Smooth muscle cell (in vitro differentiated cells): Measurements from ENCODE around the gene LAMTOR4. TPM values are rescaled to one million over a fixed set of nuclear protein-coding genes. Genes with fewer than 3 reads are reported as not detected.
"Not testable (repeated sequence)": the region's sequence is repeated elsewhere in the genome, so short reads cannot be mapped to it uniquely, and the experiment has no call there.

ENCODE experiments used
- DNase-seq: peaks from one replicate; lab custom pipeline; 2025; ENCODE audit not compliant: unreplicated experiment; lab: John Stamatoyannopoulos, UW
- H2AFZ ChIP-seq: fragments of 200-600 bp; sonication (generic); 2 replicates; pipeline ENCODE4 v1.6.0; 2016; ENCODE audit warnings: antibody characterized with exemption, low read depth, mild to moderate bottlenecking
- H3F3A ChIP-seq: fragments of 200-600 bp; sonication (generic); 2 replicates; pipeline ENCODE4 v1.6.0; 2017; ENCODE audit warnings: antibody characterized with exemption, low read depth
- H3K27ac ChIP-seq: fragments of 200-600 bp; sonication (generic); 2 replicates; pipeline ENCODE4 v1.5.1; 2016; ENCODE audit warnings: low read depth, mild to moderate bottlenecking
- H3K27me3 ChIP-seq: fragments of 200-600 bp; sonication (generic); 2 replicates; pipeline ENCODE4 v1.6.1; 2016; ENCODE audit warnings: low read depth, mild to moderate bottlenecking
- H3K36me3 ChIP-seq: fragments of 200-600 bp; sonication (generic); 2 replicates; pipeline ENCODE4 v1.5.1; 2016; ENCODE audit warnings: low read depth
- H3K4me1 ChIP-seq: fragments of 200-600 bp; sonication (generic); 2 replicates; pipeline ENCODE4 v1.5.1; 2016; ENCODE audit warnings: low read depth
- H3K4me2 ChIP-seq: fragments of 200-600 bp; sonication (generic); 2 replicates; pipeline ENCODE4 v1.6.0; 2016; ENCODE audit warnings: mild to moderate bottlenecking
- H3K4me3 ChIP-seq: fragments of 200-600 bp; sonication (generic); 2 replicates; pipeline ENCODE4 v1.5.1; 2016; ENCODE audit warnings: mild to moderate bottlenecking
- H3K79me2 ChIP-seq: fragments of 200-600 bp; sonication (generic); 2 replicates; pipeline ENCODE4 v1.6.0; 2016; ENCODE audit warnings: low read depth, mild to moderate bottlenecking
- H3K9ac ChIP-seq: fragments of 200-600 bp; sonication (generic); 2 replicates; pipeline ENCODE4 v1.6.0; 2016; ENCODE audit warnings: low read depth
- H3K9me3 ChIP-seq: fragments of 200-600 bp; sonication (generic); replicated peaks from 2 replicates; pipeline ENCODE4 v1.5.1; 2016; ENCODE audit warnings: low read depth
- H4K20me1 ChIP-seq: fragments of 200-600 bp; sonication (generic); 2 replicates; pipeline ENCODE4 v1.6.0; 2016; ENCODE audit warnings: low read depth
- CTCF ChIP-seq: fragments of 200-600 bp; sonication (generic); IDR thresholded peaks from 2 replicates; pipeline ENCODE4 v1.5.1; 2017; ENCODE audit warnings: borderline replicate concordance, mild to moderate bottlenecking, antibody characterized with exemption; ENCODE audit not compliant: insufficient read depth, poor library complexity, severe bottlenecking
- WGBS: methylation state at CpG from one replicate; pipeline ENCODE4 v1.1.7; 2016; ENCODE audit warnings: low lambda C conversion rate; 5-methylcytosine and 5-hydroxymethylcytosine counted together
- polyA plus RNA-seq: library from polyadenylated mRNA; unstranded; fragments of >200 nt; fragmentation: Nextera tagmentation; extraction: Ambion mirVana; gene quantifications from 2 replicates; pipeline ENCODE4 v1.2.1, GENCODE V29; 2016
- total RNA-seq: library from RNA; depleted of rRNA; stranded (reverse); fragments of >200 nt; gene quantifications from 2 replicates; pipeline ENCODE4 v1.2.3, GENCODE V29; 2014

Gene LAMTOR4
- total and polyA plus RNA-seq, 2 experiments from 2014 or later, result 108 to 203 TPM

- no peak for TF ChIP-seq CTCF
- whole genome bisulfite sequencing, result 70% methylated on average over 2 of the region's 2 CpGs
- no peaks in the 10 kb centered on the region for H3K27me3 ChIP-seq
- no peaks in the 10 kb centered on the region for H3K36me3 ChIP-seq
- no peak overlapping the region for H3K27ac ChIP-seq
- no peaks in the 10 kb centered on the region for H3F3A ChIP-seq
- no peak for DNase-seq
- no peak overlapping the region for H3K9ac ChIP-seq
- H3K4me2 ChIP-seq, result no peak overlapping the region
- no peaks in the 10 kb centered on the region for H3K9me3 ChIP-seq
- no peaks in the 10 kb centered on the region for H3K4me1 ChIP-seq
- no peak overlapping the region for H3K4me3 ChIP-seq
- H2AFZ ChIP-seq, result no peak overlapping the region
- no peaks in the 10 kb centered on the region for H4K20me1 ChIP-seq
- no peaks in the 10 kb centered on the region for H3K79me2 ChIP-seq
These were observed 37.0 kb downstream of the LAMTOR4 start for GRCh38 chr7:100185726-100186125.

GRCh38 chr7:100189061-100189460 is 40.3 kb downstream of the LAMTOR4 start:
- no peak overlapping the region for H3K9ac ChIP-seq

GRCh38 chr7:100190048-100190711 is 41.5 kb downstream of the LAMTOR4 start:
- no peaks in the 10 kb centered on the region for H4K20me1 ChIP-seq
- WGBS, result 70% methylated on average over 4 of the region's 4 CpGs
- no peaks in the 10 kb centered on the region for H3K79me2 ChIP-seq
- H3K36me3 ChIP-seq, result no peaks in the 10 kb centered on the region
- H3K4me3 ChIP-seq, result no peak overlapping the region
- H3K27ac ChIP-seq, result no peak overlapping the region
- H3K4me2 ChIP-seq, result no peak overlapping the region
- H3K9me3 ChIP-seq, result no peaks in the 10 kb centered on the region
- no peaks in the 10 kb centered on the region for H3K27me3 ChIP-seq
- no peaks in the 10 kb centered on the region for H3F3A ChIP-seq
- no peak for DNase-seq
- no peaks in the 10 kb centered on the region for H3K4me1 ChIP-seq
- no peak overlapping the region for H3K9ac ChIP-seq
- peak overlapping the region; percentile 56 for H2AFZ ChIP-seq
- peak; percentile 28 for TF ChIP-seq CTCF

More at GRCh38 chr7:100189061-100189460, 40.3 kb downstream of the LAMTOR4 start:
- no peak overlapping the region for H3K4me3 ChIP-seq
- no peak overlapping the region for H2AFZ ChIP-seq
- no peaks in the 10 kb centered on the region for H3K36me3 ChIP-seq
- no peaks in the 10 kb centered on the region for H3F3A ChIP-seq
- no peak for DNase-seq
- no peaks in the 10 kb centered on the region for H3K9me3 ChIP-seq
- TF ChIP-seq CTCF, result no peak
- 88% methylated on average over 3 of the region's 3 CpGs for WGBS
- H3K27ac ChIP-seq, result no peak overlapping the region
- H3K27me3 ChIP-seq, result no peaks in the 10 kb centered on the region
- no peaks in the 10 kb centered on the region for H3K4me1 ChIP-seq
- no peaks in the 10 kb centered on the region for H4K20me1 ChIP-seq
- no peaks in the 10 kb centered on the region for H3K79me2 ChIP-seq
- H3K4me2 ChIP-seq, result no peak overlapping the region

- Histone ChIP-seq H3F3A (no peaks in the 10 kb centered on the region), H3K4me3 (no peak overlapping the region), H3K27ac (no peak overlapping the region), H3K27me3 (no peaks in the 10 kb centered on the region), H3K36me3 (no peaks in the 10 kb centered on the region), H3K9ac (no peak overlapping the region), H3K4me1 (no peaks in the 10 kb centered on the region), H3K9me3 (no peaks in the 10 kb centered on the region), H3K4me2 (no peak overlapping the region), H2AFZ (no peak overlapping the region), H3K79me2 (no peaks in the 10 kb centered on the region), H4K20me1 (no peaks in the 10 kb centered on the region)
- WGBS, result 75% methylated on average over 2 of the region's 2 CpGs
- no peak for TF ChIP-seq CTCF
- DNase-seq, result no peak
These were observed 43.1 kb downstream of the LAMTOR4 start for GRCh38 chr7:100191775-100192174.

- H3K36me3 ChIP-seq, H2AFZ ChIP-seq: not testable (repeated sequence)
- 95% methylated on average over 6 of the region's 6 CpGs for WGBS
These were observed 43.7 kb downstream of the LAMTOR4 start for GRCh38 chr7:100192281-100192862.

More at GRCh38 chr7:100192281-100192862, 43.7 kb downstream of the LAMTOR4 start:
- not testable (repeated sequence) for H3K27me3 ChIP-seq, H3K9me3 ChIP-seq, H3K79me2 ChIP-seq, H3F3A ChIP-seq, H3K4me2 ChIP-seq, H4K20me1 ChIP-seq, DNase-seq, H3K4me1 ChIP-seq, H3K4me3 ChIP-seq, H3K27ac ChIP-seq, H3K9ac ChIP-seq
